ENCODE data around the gene KMT5C.

The KMT5C gene

DNA sequence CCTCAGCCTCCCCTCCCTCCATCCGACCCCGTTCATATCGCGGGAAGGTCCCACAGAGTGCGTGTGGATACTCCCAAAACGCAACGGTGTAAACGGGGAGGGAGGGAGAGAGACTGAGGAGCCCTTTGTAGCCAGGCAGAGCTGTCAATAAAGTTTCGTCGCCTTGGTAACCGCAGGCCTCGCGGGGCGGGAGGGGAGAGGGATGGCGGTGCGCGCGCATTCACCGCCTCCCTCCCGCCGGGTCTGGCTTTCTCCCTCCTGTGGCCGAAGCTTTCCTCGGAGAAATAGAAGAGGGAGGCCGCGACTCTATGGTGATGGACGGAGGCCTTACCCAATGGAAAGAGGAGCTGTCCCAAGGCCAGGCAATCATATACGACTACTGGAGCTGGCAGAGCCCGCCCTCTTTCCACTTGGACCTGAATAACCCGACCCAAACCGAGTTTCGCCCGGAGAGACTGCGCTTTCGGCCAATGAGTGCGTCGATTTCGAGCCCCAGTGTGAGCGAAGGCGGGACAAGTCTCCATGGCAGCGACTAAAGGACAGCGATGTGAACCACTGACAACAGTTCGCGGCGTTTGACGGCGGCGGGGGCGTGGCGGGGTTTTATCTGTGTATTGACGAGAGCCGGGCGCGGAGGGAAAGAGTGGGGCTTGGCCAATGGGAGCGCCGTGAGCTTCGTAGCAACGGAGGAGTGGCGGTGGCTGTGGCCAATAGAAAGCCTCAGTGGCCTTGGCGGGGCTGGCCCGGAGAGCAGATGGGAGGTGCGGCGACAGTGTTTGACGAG, at the start of gene KMT5C:
KMT5C (plus strand) TSS at position 772 of the 784 bp plus-strand sequence. CDS start 2,061 bp downstream, outside the sequence.
- peak; percentile 100 for DNase-seq

DNA sequence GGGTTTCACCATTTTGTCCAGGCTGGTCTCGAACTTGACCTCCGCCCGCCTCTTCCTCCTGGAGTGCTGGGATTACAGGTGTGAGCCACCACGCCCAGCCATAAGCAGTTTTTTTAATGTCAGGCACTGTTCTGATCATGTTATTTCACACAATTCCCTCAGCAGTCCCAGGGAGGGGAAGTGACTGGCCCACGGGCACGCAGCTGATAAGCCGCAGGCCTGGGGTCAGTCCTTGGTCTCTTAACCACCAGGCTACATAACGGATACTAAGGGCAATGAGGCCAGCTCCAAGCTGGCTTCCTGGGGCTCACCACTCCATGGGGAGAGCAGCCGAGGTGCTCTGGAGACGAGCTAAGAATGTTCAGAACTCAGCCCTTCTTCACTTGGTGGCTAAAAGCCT, 42.4 kb upstream of the KMT5C start:
- DNase-seq = no peak

DNA sequence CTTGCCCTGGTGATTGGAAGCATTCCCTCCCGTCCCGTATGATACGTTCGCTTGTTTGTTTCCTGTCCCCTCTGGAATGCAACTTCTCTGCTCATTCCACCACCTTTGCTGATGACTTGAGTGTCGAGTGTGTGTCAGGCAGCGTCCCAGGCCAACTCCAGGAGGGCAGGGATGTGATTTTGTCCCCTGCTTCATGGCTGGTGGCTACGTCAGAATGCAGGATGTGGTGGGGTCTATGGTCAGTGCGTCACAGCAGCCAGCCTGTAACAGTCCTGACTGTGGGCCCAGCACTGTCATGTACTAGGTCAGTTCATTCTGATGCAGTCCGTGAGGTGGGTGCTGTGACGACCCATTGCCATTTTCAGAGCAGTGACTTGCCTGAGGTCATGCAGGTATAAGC, 39.7 kb upstream of the KMT5C start:
- no peak for DNase-seq

DNA sequence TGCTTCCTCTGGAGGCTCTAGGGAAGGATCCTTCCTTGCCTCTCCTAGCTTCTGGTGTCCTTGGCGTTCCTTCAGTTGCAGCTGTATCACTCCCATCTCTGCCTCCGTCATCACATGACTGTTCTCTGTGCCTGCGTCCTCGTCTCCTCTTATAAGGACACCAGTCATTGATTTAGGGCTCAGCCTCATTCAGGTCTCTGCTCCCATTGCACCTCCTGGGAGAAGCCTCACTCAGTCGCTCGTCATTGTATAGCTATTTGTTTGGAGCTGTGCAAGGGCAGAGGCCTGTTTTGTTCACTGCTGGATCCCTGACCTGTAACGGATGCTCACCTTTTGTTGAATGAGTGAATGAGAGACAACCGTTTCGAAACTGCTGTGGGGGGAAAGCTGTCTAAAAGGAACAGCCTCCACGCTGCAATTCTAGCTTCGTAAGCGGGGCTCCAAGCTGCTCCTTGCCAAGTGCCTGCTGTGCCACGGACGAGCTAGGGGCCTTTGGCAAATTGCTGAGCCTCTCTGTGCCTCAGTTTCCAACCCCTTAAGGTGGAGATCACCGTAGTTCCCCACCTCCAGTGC, 38.7 kb upstream of the KMT5C start:
- no peak for DNase-seq

DNA sequence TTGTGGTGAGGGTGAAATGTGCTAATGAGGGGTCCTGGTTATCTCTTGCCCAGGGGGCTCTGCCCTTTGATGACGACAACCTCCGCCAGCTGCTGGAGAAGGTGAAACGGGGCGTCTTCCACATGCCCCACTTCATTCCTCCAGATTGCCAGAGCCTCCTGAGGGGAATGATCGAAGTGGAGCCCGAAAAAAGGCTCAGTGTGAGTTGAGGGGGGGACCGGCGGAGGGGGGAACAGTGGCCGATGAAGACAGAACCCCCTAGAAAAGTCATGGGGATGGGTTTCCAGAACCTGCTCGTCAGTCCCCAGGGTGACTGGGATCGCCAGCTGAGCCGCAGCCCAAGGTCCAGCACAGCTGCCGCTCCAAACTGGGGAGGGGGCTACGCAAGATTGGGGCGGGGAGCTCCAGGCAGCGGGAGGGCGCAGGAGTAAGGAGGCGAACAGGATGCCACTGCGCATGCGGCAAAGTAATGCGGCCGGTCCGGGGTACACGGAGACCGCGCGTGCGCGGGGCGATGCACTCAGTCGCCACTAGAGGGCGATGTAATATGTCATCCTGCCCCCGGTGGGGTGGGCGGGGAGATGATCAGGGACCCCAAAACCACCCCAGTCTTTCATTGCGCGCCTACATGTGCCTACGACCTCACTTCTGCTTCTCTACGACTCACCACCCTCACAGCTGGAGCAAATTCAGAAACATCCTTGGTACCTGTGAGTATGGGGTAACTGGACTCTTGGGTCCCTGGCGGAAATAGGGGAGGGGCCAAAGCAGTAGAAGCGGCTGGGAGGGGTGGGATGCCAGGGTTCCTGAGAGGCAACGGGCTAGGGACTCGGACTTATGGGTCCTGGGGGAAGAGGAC, 38.0 kb upstream of the KMT5C start:
- DNase-seq = peak; percentile 91

DNA sequence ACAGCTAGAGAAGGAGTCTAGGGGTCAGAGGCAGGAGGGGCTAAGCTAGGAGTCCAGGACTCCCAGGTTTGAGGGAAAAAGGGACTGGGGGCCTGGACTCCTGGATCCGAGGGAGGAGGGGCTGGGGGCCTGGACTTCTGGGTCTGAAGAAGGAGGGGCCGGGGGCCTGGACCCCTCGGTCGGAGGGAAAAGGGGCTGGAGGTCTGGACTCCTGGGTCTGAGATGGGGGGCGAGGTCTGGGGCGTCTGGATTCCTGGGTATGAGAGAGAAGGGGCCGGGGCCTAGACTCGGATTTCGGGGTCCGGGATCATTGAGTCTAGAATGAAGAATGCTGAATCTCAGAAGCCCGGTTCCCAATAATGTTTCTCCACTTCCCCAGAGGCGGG, 37.4 kb upstream of the KMT5C start:
- no peak for DNase-seq

DNA sequence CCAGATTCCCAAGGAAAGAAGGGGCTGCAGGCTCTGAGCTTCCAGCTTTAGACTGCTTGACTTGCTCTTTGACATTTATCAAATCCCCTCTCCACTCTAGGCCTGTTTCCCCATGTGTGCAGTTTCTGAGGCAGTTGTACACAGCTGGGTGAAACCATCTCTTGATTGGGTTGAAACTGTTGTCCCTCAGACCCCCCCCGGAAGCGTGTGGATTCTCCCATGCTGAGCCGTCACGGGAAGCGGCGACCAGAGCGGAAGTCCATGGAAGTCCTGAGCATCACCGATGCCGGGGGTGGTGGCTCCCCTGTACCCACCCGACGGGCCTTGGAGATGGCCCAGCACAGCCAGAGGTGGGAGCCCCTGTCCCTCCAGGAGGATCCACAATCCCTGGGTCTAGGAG, 36.2 kb upstream of the KMT5C start:
- no peak for DNase-seq

DNA sequence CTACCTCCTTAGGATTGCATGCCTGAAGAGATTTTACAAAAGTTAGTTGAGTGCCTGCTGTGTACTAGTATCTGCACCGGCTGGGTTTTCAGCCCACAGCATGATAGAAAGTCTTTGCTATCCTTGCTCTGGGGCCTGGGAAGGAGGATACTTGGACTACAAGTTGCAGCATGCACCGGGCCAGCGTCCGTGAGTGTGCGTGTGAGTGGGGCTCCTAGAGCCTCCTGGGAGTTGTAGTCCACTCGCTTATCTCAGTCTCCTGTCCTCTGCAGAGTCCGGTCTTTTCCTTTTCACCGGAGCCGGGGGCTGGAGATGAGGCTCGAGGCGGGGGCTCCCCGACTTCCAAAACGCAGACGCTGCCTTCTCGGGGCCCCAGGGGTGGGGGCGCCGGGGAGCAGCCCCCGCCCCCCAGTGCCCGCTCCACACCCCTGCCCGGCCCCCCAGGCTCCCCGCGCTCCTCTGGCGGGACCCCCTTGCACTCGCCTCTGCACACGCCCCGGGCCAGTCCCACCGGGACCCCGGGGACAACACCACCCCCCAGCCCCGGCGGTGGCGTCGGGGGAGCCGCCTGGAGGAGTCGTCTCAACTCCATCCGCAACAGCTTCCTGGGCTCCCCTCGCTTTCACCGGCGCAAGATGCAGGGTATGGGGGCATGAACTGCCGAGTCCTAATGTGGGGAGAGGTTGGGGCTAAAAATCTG, 35.2 kb upstream of the KMT5C start:
- DNase-seq = no peak

DNA sequence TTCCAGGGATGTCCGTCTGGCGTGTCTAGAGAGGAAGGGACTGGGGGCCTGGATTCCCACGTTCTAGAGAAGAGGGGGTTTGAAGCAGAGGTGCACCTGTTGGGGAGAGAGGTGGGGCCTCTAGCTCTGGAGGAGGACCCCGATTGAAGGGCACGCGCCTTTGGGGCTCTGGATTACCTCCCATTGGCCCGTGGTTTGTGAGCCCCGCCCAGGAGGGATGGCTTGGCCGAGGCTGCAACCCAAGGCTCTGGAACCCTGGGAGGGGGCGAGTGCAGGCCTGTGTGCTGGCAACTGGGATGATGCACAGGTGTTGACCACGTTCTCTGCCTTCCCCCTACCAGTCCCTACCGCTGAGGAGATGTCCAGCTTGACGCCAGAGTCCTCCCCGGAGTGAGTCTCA, 34.7 kb upstream of the KMT5C start:
- DNase-seq = no peak

DNA sequence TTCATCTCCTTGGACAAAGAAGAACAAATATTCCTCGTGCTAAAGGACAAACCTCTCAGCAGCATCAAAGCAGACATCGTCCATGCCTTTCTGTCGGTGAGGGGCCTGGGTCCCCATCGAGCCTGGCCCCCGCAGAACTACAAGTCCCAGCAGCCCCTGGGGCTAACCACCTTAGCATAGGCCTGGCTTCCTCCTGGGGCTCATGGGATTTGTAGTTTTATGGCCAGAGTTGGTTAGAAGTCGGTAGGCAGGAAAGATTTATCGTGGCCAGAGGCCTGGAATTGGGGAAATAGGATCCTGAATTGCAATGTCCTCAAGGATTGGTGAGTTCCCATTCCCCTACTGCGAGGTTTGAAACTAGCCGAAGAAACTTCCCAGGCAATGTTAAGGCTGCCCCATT, 34.2 kb upstream of the KMT5C start:
- DNase-seq = peak; percentile 50

DNA sequence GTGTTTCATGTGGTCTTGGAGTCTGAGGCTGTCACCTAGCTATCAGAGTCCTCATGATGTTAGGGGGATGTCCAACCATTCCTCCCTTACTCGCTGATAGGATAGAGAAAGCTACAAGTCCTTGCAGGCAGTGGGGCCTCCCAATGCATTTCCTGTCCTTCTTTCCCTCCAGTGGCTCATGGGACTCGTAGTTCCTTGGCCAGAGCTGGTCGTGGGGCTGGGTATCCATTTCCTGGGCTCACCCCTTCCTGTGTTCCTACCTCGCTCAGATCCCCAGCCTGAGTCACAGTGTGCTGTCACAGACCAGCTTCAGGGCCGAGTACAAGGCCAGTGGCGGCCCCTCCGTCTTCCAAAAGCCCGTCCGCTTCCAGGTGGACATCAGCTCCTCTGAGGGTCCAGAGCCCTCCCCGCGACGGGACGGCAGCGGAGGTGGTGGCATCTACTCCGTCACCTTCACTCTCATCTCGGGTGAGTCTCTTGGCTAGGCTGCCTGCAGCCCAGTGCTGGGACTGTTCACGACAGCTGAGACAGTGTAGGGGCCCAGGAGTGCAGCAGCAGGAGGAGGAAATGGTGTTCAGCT, 33.6 kb upstream of the KMT5C start:
- DNase-seq = no peak

DNA sequence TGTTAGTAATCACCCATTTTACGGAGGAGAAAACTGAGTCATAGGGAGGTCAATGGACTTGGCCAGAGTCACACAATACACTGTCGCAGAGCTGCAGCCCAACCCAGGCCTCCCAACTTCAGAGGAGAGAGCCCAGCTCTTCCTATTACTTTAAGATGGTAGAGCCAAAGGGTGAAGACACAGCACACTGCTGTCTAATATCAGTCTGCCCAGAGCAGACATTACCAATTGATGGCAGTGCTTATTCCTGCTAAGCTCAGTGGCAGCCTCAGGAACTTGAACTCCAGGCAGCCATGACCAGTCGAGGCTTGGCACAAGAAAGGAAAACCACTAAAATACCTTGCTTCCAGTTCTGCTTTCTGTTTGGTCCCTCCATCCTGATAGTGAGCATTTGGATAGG, 33.0 kb upstream of the KMT5C start:
- DNase-seq = no peak

DNA sequence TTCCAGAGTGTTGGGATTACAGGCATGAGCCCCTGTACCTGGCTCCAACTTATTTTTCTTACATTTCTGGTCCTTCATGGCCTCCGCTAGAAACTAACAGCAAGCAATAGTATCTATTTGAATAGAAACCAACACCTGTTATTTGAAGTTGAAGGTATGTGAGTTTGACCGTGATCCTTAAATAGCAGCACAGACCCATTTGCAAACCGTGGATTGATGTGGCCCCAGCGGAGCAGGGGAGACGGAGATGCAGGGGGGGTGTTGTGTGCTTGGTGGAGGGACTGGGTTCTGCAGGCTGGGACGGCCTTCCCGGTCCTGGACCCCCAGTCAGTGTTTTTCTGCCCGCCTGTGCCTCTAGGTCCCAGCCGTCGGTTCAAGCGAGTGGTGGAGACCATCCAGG, 31.4 kb upstream of the KMT5C start:
- DNase-seq = no peak

DNA sequence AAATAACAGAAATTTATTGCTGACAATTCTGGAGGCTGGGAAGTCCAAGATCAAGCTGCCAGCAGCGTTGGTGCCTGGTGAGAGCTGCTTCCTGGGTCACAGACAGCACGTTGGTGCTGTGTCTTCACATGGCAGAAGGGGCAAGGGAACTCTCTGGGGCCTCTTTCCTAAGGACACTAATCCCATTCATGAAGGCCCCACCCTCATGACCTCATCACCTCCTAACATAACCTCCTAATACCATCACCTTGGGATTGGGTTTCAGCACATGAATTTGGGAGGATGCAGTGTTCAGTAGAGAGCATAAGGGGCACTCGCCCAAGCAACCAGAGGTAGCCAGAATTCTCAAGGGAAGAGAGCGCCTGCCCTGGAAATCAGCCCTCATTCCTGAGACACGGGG, 30.2 kb upstream of the KMT5C start:
- no peak for DNase-seq

DNA sequence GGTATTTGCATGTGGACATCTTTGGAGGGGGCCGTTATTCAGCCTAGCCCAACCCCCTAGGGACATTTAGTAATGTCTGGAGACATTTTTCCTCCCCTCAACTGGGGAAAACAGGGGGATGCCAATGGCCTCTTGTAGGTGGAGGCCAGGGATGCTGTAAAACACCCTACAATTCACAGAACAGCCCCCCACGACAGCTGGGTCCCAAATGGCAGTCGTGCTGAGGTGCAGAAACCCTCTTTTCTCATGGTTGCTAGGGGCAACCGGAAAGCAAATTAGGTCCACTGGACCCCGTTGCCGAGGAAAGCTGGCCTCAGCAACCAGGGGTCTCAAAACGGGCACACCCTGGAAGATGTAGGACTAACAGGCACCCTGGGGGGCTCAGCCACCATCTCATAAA, 29.2 kb upstream of the KMT5C start:
- no peak for DNase-seq

DNA sequence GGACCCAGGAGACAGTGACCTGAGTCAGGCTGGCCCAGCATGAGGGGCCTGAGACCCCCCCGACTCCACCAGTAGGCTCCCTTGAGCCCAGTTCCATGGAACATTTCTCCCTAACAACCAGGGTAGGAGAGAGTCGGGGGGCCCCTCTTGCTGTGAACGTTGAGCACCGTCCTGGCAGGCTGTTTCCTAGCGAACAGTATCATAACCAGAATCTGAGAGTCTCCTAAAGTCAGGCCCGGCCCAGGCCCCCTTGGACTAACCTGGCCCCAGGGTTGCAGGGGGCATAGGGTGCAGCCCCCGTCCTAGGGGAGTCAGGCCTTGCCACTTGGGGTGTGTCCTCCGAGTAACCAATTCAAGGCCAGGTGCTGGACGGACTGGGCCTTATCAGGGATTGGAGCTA, 28.3 kb upstream of the KMT5C start:
- no peak for DNase-seq

DNA sequence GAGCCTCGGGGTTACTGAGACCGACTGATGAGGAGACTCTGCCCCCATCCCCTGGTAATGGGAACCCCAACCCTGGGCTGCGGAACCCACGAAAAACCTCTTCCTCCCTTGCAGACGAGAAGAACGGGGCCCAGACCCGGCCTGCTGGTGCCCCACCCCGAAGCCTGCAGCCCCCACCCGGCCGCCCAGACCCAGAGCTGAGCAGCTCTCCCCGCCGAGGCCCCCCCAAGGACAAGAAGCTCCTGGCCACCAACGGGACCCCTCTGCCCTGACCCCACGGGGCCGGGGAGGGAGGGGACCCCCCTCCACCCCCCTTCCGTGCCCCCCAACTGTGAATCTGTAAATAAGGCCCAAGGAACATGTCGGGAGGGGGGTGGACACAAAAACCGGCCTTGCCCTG, 27.9 kb upstream of the KMT5C start:
- DNase-seq = no peak

DNA sequence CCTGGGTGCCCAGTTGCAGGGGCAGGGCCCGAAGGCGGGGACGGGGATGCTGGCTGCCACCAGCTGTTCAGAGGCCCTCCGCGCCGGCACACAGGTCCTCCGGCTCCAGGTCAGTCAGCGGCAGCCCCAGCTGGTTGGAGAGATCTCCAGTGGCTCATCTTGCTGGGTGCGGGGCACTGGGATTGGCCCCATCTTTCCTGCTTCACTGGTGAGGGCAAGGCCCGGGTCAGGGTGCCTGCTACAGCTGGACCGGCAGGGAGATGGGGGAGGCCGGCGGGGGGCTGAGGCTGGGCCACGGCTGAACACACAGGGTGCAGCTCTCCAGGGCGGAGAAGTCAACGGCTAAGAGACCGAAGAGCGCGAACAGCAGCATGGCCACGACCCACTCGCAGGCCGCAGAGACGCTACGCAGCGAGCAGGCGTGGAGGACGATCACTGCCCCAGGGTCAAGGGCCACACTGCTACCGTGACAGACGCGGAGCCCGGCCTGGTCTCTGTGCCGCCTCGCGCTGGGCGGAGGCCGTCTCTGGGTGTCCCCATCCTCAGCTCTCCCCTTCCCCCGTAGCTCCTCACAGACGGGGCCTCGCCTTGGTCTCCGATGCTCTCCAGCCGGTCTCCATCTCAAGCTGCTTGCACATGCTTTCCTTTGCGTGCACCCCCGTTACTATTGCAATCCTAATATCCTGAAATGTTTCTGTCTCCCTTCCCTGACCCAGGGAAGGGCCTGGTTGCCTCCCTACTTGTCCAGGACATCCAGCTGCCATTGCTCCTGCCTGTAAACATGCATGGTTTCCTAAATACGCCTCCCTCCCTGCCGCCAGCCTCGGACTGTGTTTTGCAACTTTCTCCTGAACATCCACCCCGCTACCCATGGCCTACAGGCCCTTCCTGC, 26.8 kb upstream of the KMT5C start:
- DNase-seq = no peak

DNA sequence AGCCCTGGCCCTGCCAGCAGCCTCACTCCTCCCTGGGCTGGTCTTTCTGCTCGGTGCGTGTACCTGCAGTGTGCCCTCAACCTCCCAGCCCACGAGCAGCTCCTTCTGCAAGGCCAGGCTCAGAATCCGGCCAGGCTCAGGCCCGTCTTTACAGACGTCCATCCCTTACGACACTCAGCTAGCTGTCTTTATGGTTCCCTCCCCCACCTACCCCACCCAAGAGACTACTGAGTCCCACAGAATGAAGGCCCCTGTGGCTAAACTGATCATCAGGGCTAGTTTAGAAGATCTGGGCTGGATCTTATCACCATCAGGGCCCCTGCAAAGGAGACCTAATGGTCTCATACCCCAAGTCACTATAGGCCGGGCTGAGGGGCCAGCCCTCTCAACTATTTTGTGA, 25.3 kb upstream of the KMT5C start:
- no peak for DNase-seq

DNA sequence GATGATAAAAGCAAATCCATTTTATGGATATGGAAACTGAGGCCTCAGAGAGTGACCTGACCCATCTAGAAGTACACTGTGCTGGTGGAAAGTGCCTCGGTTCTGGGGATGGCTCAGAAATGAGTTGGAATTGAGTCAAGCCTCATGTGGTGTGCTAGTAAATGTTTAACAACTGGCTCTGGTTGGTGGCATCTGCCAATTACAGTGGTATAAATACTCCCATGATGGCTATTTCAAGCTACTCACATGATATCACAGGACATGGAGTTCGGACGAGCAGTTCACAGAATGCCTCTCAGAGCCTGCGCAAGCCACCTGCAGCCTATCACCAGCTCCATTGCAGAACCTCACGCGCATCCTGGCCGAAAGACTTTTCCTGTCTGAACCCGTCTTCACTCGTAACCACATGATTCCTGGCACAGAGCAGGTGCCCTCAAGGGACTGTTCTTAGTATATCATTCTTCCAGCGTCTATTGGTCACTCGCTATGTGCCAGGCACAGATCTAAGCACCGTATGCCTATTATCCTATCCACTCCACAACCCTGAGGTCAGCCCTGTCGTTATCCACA, 23.6 kb upstream of the KMT5C start:
- DNase-seq = no peak

DNA sequence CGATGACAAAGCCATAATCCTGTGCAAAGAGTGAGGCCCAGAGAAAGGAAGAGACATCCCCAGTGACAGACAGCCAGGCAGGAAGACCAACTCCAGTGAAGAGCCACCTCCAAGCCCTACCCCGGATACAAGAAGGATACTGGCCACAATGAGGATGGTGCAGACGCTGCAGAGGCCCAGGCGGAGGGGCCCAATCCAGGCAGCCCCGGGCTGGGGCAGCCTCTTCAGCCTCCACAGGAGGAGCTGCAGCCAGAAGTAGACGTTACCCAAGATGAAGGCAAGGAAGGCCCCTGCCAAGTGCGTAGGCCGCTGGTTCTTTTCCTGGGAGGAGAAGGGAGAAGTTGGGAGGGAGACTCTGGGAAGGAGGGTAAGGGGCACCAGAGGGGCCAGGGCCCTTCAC, 23.0 kb upstream of the KMT5C start:
- DNase-seq = no peak

DNA sequence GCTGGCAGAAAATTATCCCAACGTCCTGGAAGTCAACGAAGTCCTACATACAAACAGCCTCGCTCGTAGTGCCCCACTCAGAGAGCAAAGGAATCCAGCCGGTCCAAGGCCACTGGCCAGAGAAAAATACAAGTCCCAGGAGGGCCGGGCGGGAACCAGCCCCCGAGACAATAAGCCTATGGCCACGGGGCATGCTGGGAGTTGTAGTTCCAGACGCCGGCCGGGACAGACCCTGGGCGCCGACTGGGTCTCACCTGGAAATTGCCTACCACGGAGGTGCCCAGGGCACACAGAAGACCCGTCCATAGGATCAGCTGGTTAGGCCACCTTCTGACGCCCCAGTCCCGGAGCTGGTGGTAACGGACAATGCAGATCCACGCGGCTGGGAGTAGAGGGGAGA, 19.9 kb upstream of the KMT5C start:
- no peak for DNase-seq

Data from CD4-positive, alpha-beta T cell treated with Interleukin-15 for 1 hour (primary cell).